Stimulated activated CD4-positive, alpha-beta T cell treated with anti-CD3 and anti-CD28 coated beads, Interleukin-15, amount 100 ng/mL, for 24 hours (primary cell): ENCODE data around the gene STAT5A.
"Not testable (repeated sequence)": the region's sequence is repeated elsewhere in the genome, so short reads cannot be mapped to it uniquely, and the experiment has no call there.

ENCODE experiments used
- DNase-seq: peaks from one replicate; pipeline ENCODE4 v3.0.0-alpha.2; 2020

The STAT5A gene

DNA sequence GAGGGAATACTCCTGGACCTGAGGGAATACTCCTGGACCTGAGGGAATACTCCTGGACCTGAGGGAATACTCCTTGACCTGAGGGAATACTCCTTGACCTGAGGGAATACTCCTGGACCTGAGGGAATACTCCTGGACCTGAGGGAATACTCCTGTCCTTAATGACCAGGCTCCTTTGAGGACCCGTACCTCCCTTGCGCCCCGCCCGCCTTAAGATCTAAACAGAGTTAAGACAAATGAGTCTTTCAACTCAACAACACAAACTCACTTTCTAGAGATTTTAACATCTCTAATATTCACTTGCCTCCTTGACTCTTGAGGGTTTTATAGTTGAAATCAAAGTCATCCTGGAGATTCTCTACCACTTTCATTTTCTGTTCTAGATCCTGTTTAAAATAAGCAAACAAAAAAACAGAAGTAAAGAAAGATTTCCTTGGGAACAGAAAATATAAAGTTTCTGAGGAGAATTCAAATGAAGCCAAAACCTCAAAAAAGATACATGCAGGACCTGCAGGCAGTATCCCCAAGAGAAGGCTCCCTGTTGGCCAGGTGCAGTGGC, 50.2 kb downstream of the STAT5A start:
- DNase-seq = no peak

- DNase-seq = no peak
Measured at GRCh38 chr17:42339221-42339620, 50.9 kb downstream of the STAT5A start.

DNA sequence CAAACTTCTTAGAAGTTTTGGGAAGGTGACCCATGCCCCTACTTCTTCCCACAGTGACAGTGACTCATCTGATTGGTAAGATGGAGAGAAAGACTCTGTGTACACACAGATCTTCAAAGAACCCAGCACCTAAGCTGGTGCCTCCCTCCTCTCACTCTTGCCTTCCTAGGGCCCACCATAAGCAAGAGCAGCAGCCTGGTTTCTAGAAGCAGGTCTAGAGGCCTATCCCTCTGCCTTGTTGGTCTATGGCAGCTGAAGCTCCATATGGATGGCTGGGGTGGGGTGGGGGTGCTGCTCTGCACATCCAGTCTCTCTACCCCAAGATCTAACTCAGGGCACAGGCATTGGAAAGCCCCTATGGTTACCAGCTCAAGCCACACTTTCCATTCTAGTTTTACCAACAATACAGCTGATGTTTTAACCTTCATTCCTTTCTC, 52.4 kb downstream of the STAT5A start:
- DNase-seq = peak; percentile 57

DNA sequence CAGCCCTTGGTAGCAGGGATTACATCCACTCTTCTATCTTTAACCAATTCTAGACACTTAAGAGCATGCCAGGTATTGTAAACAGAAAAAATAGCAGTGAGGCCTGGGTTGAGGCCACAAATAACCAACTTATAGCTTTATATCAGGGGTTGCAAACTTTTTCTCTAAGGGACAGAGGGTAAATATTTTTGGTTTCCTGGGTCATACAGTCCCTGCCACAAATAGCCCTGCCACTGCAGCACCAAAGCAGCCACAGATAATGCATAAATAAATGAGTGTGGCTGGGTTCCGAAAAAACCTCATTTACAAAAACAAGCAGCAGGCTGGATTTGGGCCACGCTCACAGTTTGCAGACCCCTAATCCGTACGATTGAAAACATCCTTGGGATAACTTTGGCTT, 53.3 kb downstream of the STAT5A start:
- no peak for DNase-seq

DNA sequence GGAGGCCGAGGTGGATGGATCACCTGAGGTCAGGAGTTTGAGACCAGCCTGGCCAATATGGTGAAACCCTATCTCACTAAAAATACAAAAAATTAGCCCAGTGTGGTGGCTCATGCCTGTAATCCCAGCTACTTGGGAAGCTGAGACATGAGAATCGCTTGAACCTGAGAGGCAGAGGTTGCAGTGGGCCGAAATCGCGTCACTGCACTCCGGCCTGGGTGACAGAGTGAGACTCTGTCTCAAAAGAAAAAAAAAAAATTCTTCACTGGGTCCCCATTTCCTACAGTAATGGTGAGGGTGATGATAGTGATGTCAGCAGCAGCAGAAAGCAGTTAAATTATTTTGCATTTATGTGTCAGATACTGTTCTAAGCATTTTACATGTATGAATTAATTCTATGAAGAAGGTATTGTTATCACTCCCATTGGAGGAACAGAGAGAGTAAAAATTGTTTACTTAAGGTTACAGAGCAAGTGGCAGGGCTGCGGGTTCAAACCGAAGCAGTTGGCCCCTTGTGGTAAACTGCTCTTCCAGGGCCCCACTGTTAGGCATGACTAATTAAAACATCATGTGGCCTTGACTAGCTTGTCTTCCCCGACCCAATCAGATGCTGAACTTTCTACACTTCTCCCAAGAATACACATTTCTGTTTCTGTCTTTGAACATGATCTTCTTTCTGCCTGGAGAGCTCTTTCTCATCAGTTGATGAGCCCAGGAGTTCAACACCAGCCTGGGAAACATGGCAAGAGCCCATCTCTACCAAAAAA, 54.1 kb downstream of the STAT5A start:
- DNase-seq = peak; percentile 62

DNA sequence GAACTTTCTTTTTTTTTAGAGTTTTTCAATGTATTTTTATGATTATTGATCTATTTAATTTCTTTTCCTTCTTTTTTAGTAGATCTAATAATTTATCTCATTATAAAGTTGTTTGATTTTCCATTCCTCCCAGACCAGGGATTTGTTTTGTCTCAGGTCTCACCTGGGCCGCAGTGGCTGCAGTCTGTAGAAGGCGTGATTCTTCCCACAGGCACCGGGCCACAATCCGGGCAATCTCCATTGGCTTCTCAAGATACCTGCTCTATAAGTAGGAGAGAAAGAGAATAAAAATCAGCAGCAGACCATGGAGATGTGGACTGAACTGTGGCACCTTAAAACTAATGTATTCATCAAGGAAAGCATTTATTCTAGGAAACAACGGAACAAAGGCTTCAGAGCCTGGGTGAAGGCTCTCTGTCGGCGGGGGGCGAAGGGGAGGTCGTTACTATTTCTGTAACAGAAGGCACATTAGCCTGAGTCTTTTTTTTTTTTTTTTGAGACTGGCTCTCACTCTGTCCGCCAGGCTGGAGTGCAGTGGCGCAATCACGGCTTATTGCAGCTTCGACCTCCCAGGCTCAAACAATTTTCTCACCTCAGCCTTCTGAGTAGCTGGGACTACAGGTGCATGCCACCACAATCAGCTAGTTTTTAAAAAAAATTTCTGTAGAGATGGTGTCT, 57.2 kb downstream of the STAT5A start:
- DNase-seq = no peak

GRCh38 chr17:42346481-42346880, 58.2 kb downstream of the STAT5A start:
- DNase-seq = no peak

GRCh38 chr17:42347198-42347597, 58.9 kb downstream of the STAT5A start:
- no peak for DNase-seq

- DNase-seq = no peak
Measured at GRCh38 chr17:42347606-42348005, 59.3 kb downstream of the STAT5A start.

GRCh38 chr17:42348104-42348503, 59.8 kb downstream of the STAT5A start:
- no peak for DNase-seq

GRCh38 chr17:42354956-42355843, 66.9 kb downstream of the STAT5A start:
- DNase-seq = no peak

GRCh38 chr17:42358434-42358833, 70.1 kb downstream of the STAT5A start:
- no peak for DNase-seq

DNA sequence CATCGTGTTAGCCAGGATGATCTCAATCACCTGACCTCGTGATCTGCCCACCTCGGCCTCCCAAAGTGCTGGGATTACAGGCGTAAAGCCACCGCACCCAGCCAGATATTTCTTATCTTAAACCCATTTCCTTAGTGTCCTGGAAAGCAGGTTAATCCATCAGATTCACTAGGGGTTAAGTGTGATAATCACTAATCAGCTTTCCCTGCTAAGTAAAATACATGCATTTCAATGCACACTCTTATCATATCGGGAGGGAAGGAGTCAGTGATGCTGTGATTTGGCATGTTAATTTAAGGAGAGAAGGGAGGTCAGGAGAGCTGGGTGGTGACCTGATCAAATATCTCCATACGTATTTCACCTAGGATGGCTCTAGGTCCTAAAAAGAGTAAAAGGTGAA, 70.8 kb downstream of the STAT5A start:
- DNase-seq = no peak

DNA sequence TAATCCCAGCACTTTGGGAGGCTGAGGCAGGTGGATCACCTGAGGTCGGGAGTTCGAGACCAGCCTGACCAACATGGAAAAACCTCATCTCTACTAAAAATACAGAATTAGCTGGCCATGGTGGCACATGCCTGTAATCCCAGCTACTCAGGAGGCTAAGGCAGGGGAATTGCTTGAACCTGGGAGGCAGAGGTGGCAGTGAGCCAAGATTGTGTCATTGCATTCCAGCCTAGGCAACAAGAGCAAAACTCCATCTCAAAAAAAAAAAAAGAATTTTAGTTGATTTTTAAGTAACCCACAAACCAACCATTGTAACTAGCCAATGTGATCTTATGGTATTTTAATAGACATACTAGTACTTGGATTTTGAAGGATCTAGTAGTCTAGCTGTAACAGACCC, 72.1 kb downstream of the STAT5A start:
- DNase-seq = not testable (repeated sequence)
